NCI-H2029 (cell line): ENCODE data around the gene CACNA2D3.

Source experiments
- DNase-seq: peaks from one replicate; lab custom pipeline; 2025; lab: John Stamatoyannopoulos, UW

CACNA2D3 gene

DNA sequence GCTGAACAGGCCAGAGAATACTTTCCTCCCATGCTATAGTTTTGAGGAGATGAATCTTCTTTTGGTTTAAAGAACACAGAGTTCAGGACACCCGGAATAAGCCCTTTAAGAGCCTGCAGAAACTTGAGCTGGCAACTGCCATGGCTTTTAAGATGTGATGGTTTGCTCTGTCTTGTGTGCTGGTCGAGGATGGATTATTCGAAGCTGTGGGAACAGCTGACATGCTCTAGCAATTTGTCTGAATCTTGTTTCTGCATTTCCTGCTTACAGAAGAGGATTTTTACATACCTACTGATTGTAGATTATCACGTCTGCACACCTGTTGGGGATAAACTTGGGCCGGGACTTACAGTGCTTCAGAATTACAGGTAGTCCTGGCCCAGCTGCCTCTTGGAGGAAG, 408.6 kb downstream of the CACNA2D3 start:
- DNase-seq, result no peak

DNA sequence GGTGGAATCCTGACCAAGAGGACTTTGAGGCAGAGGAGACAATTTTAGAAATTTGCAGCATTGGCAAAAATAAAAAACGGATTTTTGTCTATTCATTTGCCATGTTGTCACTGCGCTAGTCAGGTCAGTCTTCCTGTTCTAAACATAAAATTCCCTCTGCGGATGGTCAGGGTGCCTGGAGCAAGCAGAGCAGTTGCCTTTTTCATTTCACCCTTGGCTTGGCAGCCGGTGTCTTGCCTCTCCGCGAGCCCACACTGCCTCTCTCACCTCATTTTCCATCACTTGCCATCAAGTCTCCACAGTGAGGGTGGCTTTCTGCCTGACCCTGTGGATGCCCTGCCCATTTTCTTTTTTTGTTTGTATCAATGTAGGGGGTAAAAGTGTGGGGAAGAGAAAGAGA, 409.4 kb downstream of the CACNA2D3 start:
- no peak for DNase-seq

DNA sequence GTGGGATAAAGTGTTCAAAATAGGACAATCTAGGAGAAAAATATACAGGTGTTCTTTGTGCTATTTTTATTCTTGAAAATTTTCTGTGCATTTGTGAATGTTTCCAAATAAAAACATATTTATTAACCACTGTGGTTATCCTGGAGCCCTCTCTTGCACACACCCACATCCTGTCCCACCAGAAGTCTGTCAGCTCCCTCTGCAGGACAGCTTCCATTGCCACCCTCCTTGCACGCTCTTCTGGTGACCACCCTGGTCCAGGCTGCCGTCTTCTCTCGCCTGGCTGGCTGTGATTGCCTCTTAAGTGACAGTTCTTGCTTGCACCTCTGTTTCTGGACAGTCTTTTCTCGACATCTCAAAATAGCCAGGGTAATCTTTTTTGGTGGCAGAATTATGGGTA, 411.5 kb downstream of the CACNA2D3 start:
- DNase-seq, result no peak

DNA sequence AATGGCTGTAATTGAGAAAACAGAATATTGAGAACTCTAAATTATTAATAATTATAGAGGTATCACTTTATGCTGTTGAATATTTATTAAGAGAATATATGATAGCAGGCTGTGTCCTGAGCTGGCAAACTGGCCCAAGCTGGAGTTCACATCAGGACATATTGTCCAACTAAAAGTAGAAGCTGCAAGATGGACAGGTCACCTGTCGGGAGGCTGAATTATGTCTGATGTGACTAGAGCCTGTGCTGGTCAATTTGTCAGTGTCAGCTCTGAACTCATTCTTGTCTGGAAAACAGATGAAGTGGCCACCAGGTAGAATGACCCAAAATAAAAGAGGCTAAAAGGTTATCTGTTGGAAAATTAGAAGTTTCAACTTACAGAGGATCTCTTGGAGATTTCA, 413.3 kb downstream of the CACNA2D3 start:
- DNase-seq, result no peak

DNA sequence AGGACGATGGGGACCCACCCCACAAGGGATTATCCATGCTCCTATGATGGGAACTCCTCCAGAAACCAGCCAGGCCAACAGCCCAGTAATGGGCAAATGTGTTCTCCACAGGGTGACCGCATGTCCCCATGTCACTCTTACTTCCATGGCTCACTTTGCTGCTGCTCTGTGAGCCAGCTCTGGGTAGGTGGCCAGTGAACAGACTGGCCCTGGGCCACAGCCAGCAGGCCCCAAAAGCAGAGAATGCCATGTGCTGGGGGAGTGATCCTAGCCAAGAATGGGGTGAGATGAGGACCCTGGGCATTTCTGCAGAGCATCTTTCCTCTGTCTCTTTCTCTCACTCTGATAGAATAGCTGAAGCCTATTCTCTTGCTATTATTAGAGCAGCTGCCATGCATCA, 414.1 kb downstream of the CACNA2D3 start:
- DNase-seq, result no peak

DNA sequence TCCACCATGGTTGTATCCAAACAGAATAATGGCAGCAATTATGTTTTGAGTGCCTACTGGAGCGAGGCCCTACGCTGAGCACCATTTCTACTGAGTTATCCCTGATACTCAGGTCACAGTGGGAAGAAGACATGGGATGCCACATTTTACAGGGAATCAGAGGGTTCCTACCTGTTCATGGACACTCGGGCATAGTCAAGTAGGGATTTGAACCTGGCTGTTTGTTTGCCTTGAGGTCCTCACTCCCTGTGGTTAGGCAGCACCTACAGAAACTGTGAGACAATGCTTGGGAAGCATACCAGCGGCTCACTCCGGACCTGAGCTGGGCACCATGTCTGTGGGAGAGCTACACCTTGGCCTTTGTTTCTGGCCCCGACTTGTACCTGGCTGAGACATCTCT, 415.2 kb downstream of the CACNA2D3 start:
- DNase-seq, result no peak

DNA sequence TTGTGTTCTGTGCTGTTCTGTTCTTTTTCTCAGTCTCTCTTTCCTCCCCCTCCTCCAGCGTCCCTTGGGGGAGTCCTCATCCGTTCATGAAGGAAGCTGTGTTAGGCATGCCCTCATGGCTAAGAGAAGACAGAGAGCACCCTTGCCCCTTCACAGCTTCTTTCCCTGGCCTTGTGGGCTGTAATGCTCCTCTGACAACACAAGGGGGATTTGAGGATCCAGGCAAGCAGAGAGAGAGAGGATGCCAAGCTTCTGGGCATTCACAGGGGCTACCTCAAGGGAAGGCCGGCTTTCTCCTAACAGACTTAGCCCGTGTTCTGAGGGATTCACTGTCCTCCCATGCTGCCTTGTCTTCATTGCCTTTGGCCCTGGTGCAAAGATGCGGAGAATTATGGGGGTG, 416.0 kb downstream of the CACNA2D3 start:
- no peak for DNase-seq

DNA sequence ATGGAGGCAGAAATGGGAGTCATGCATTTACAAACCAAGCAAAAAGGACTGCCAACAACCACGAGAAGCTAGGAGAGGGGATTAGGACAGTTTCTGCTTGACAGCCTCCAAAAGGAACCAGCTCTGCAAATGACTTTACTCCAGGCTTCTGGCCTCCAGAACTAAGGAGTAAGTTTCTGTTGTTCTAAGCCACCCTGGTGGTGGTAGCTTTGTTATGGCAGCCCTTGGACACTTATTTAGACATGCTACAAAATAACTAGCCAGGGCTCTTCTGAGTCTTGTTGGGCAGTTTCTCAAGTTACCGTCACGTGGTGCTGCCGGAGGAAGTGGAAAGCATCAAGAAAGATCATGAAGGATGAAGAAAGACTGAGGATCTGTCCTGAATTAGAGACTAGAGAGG, 419.0 kb downstream of the CACNA2D3 start:
- DNase-seq, result no peak

DNA sequence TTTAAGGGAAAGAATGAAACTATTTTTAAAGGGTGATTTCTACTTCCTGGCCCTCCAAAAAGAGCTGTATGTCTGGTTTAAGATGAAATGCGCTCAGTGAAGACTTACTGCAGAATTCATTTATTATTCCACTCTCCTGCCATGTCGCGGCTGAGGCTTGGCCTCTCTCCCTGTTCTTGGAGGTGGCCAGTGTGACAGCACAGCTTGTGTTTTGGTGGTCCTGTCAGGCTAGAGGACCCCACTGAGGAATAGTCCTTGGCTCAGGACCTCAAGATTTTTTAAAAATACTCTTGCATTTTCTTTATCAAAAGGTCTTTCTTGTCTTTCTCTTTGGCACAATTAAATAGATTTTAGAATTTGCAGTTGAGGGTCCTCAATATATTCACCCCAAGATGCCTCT, 421.1 kb downstream of the CACNA2D3 start:
- no peak for DNase-seq

DNA sequence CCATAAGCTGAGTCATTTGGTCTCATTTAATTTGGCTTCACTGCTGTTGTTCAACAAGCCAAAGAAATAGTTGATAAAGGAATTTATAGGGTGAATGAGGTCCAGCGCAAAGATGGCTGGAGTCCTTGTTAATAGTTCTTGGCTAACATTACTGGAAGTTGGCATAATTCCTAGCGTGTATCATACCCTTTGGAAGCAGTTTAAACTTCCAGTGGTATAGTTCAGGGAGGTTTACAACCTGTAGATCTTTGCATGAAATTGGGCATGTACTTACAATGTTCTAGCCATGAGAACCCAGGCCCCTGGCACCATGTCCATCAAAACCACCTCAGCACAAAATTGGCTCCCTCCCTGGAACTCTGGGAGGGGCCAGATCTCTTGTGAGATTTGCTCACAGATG, 424.7 kb downstream of the CACNA2D3 start:
- DNase-seq, result no peak

DNA sequence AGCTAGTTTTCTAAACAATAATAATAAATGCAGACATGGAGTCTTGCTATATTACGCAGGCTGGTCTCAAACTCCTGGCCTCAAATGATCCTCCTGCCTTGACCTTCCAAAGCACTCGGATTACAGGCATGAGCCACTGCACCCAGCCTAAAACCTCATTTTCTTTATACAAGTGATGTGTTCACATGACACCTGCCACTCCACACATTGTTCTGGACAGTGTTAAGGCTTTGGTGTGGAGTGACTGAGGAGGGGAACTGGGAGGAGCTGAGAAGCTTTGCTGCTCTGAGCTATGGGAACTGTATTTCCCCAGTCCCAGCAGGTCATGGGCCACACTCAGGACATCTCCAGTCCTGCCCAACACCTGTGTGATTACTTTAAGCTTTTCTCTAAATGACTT, 425.5 kb downstream of the CACNA2D3 start:
- DNase-seq, result no peak

DNA sequence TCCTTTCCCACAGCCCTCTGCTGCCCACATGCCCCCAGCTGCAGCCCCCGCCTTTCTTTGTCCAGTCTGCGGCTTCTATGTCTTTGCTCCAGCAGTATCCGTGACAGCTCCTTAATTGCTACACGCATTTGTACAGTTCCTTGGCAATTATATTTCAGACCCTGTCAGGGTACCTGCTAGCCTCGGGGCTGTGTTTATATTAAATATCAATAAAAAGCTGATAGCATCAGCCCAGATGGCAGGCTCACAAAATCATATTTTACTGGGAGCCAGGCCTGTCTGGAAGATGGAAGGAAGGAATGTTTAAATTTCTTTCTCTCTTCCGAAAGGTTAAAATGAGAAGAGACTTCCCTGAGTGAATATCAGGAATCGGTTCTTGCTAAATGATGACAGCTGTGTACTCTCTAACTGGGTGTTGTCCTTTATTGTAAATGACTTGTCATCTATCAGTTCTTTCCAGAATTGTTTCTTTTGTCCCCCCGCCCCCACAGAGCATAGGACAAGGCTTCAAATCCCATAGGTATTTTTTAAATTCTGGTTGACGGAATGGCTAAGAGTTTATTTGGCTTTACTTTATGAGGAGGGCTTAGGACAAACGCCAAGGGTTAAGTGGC, 427.4 kb downstream of the CACNA2D3 start:
- no peak for DNase-seq

DNA sequence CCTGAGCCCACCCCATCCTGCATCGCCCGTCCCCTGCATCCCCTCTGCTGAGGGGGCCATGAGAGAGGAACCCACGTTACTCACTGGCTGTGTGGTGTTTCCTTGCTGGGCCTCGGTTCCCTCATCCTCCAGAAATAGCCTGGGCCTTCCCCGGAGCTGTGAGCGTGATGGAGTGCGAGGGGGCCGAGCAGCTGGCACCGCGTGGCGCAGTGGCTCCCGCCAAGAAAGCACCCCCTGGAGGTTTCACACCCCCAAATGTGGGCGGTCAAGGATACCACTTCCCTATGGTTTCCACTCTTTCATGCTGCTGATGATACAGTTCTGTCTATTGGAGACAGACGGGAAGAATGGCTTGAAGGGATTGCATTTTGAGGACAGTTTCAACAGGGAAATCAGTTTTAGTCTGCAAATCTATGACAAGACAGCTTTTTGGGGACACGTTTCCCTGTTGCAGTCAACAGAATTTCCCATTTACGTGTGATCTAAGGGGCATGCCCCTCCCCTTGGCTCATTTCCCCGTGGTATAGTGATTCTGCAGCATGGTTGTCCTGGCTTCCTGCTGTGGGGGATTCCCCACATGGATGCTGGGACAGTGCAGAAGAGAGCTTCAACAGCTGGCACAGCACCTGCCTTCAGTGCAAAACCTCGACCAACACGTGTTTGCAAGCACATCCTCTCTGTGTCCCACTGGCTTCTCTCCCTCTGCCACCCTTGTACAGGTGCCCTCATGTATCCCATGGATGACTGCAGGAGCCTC, 428.0 kb downstream of the CACNA2D3 start:
- DNase-seq, result no peak

DNA sequence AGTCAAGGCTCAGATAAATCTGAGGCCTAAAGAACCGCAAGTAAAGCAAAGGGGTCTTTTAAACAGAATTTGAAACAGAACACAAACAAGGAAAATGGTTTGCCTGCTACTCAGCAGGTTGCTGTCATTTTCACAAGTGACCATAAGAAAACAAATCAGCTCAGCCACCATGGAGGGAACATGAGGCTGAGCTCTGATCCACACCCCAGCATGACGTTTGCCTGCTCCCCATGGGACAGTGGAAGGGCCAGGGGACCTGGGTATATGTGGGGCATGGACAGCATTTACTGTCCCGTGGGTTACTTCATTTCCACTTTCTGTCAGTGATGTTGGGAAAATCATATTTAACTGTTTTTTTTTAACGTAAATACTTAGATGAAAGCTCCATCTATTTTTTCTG, 434.3 kb downstream of the CACNA2D3 start:
- no peak for DNase-seq

DNA sequence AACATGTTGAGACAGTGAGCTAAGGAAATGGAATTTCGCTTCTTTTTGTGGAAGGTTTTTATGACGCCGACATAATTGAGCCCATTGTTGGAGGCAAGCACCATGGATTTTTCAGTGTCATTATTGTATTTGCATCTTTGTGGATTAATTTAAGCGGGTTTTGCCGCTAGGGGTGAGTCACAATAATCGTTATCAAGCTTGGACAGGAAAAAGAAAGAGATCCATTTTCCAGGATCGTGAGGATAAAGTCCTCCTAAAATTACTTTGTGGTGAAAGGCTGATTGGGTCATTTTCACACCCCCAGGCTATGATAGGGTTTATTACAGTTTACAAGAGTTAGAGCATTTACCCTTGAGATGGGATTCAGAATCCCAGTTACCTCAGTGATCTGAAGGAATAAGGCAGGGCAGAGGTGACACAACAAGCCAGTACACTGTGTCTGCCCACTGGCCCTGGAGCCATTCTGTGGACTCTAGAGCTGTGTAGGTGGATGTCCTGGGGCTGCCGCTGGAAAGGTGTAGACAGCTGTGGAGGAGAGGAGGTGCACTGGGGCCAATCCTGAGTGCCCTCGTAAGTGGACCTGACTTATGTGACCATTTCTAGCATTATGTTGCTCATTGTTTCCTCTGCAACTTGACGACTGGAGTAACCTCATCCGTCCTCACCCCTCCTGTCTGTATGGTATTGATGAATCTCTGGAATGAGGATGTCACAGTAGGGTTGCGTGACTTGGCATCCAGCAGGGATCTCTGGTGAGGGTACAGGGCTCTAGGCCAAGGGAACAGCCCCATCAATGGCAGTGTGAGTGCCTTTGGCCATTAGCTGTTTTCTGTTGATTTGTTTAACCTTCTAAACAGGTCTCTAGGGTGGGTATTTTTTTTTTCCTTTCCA, 435.4 kb downstream of the CACNA2D3 start:
- peak; percentile 72 for DNase-seq

DNA sequence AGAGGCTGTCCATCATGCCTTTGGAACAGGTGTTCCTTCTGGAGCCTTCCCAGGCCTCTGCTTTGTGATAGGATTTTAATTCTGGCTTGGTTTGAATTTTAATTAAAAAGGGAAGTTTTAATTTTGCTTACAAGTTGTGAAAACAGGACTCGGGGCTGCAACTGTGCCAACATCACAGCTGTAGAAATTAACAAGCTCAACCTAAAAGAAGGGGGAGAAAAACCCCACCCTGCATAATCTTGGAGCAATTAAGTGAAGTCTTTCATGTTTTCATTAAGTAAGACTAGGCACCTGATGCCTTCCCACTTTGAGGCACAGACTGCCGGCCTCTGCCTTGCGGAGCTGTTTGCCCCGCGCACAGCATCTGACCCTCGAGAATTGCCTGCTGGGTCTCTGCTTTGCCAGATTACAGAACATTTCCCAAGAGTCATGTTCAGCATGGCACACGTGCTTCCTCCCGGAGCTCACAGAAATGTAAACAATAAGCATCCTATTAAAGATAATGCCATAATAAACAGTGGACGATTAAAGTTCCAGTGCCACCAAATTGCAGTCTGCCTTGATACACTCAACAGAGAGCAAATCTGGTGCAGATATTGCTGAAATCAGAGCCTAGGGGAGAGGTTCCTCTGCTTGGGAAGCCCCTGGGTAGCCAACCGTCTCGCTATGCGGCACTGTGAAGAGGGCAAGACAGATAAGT, 441.3 kb downstream of the CACNA2D3 start:
- no peak for DNase-seq

DNA sequence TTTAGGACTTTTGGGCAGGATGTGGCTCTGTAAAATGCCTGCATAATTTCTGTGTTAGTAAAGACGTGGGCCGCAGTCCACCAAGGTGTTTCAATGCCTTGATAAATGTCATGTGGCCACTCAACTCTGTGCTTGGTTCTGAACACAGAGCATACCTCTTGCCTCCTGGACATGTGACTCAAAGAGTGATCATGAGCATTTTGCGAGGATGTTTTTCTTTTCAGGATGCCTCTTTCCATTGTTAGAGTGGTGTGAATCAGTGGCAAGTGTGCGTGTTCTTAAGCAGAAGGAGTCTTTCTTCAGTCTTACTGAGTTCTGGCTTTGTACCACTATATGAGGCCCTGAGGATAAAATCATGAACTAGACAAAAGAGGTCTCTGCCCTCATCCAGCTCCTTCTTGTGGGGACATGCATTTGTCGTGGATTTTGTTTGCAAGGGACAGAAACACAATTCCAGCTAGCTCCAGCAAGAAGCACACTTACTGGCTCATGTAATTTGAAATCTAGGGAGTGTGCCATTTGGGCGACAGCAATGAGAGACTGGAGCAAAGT, 442.1 kb downstream of the CACNA2D3 start:
- DNase-seq, result no peak

DNA sequence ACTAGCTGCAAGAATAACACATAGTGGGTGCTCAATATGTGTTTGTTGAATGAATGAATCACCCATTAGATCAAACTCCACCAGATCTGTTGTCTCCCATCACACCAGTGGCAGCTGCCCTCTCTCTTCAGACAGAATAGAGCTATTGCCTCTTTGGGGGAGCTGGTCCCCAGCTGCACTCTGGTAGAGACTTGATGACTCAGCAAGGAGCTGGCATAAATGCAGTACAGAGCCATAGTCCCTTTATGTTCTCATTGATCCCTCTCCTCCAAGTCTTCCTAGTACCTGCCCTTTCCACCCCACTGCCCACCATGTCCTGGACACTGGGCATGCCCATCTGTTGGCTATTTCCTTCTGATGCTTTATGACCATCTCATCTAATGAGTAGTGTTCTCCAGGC, 443.6 kb downstream of the CACNA2D3 start:
- no peak for DNase-seq

DNA sequence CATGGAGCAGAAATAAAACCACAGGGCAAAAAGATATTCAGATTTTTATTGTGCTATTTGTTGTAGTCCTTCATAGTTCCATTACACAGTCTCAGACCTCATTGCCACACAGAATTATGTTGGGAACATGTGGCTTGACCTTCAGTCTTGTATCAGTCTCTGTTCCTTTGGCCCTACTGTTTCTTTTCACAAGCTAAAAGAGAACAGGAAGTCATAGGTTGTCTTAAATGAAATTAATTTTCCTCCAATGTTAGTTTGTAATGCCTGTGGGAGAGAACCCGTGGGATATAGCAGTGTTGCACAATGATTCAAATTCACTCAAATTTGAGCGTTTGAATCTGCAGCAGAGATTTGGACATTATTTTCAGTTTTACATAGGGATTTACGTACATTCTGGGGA, 445.6 kb downstream of the CACNA2D3 start:
- DNase-seq, result no peak

DNA sequence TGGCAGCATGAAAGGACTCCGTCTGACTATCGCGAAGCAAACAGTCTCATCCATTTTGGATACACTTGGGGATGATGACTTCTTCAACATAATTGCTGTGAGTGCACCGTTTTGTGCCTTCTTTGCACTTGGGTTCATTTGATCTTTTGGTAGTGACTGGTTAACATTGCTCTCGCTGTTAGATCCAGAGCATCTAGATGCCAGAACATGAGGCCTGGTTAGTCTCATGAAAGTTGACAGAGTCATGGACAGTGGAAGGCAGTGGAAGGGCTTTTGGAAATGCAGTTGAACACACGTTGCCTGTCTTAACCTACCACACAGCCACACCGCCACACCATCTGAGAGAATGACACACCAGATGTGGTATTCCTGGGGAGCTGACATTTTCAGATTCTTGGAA, 447.7 kb downstream of the CACNA2D3 start:
- DNase-seq, result no peak

DNA sequence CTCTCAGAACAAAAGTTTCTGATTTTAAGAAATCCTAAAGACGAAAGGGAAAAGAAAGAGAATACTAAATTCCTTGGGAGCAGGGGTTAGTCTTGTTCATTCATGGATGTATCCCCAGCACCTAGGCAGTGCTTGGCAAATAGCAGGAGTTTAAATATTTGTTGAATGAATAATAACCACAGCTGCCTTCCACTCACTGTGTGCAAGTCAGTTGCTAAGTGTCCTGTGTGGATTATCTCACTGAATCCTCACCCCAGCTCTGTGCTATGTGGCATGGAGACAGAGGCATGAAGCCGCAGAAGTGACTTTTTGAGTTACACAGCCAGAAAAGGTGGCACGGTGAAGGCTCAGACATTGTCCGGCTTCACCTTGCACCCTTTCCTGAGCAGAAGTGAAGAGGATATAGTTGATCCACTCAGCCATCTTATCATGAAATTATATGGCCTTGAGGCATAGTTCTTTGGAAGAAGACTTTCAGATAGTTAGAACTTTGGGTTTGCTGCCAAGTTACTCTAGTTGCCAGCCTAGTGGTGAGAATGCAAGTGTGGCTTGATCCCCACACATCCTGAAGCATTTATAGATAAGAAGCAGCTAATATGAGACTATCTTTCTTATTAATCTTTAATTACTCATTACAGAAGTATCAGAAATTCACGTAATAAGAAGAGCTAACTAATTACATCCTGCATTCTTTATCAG, 450.0 kb downstream of the CACNA2D3 start:
- no peak for DNase-seq
